ENCODE data around the gene DNM1. TPM values are rescaled to one million over a fixed set of nuclear protein-coding genes. Genes with fewer than 3 reads are reported as not detected.

Gene DNM1
- total RNA-seq, 2 experiments from 2014 or later: 0.36 to 0.59 TPM

GRCh38 chr9:128168731-128169308 lies 34.4 kb upstream of the DNM1 start:
- peaks cover 2% of the 10 kb centered on the region for H3K4me1 Mint-ChIP-seq (ENCODE audit: low read depth)
- DNase-seq (no peak), ATAC-seq (no peak)
- H3K9me3 Mint-ChIP-seq: no peaks in the 10 kb centered on the region
- ChIA-PET POLR2A (no interaction called here), CTCF (no interaction called here)
- H3K27ac Mint-ChIP-seq: no peak overlapping the region
- no peaks in the 10 kb centered on the region for H3K27me3 Mint-ChIP-seq
- peaks cover 16% of the 10 kb centered on the region for H3K36me3 Mint-ChIP-seq (ENCODE audit: low read depth)
- TF ChIP-seq CTCF (IDR thresholded peaks at IDR 0.05): no peak
- intact Hi-C loops (cut with micrococcal nuclease): no loop called here
- H3K4me3 Mint-ChIP-seq: no peak overlapping the region

- H3K27me3 Mint-ChIP-seq: no peaks in the 10 kb centered on the region
- peaks cover 2% of the 10 kb centered on the region for H3K4me1 Mint-ChIP-seq (ENCODE audit: low read depth)
- DNase-seq: no peak
- ATAC-seq: no peak
- no peak overlapping the region for H3K4me3 Mint-ChIP-seq
- intact Hi-C loops (cut with micrococcal nuclease): no loop called here
- no peak for TF ChIP-seq CTCF (IDR thresholded peaks at IDR 0.05)
- ChIA-PET CTCF (interaction anchor here (1.1 kb wide), 1 partner anchor 52 kb away, joined by 3 read pairs; no protein-coding TSS in a partner anchor), POLR2A (interaction anchor here (1.3 kb wide), 1 partner anchor 9 kb away, joined by 9 read pairs; the partner anchor contains the start of gene BBLN)
- peaks cover 10% of the 10 kb centered on the region for H3K36me3 Mint-ChIP-seq (ENCODE audit: low read depth)
- H3K9me3 Mint-ChIP-seq: no peaks in the 10 kb centered on the region
- H3K27ac Mint-ChIP-seq: no peak overlapping the region
These were observed 33.7 kb upstream of the DNM1 start for GRCh38 chr9:128169492-128169891.

- DNase-seq (no peak), ATAC-seq (no peak)
- ChIA-PET CTCF (interaction anchor here (0.6 to 1.1 kb wide), 2 partner anchors 33 to 52 kb away, joined by 3 read pairs; no protein-coding TSS in a partner anchor), POLR2A (interaction anchor here (1.3 kb wide), 1 partner anchor 10 kb away, joined by 9 read pairs; the partner anchor contains the start of gene BBLN)
- Mint-ChIP-seq H3K27ac (no peak overlapping the region), H3K9me3 (no peaks in the 10 kb centered on the region), H3K4me1 (ENCODE audit: low read depth) (peaks cover 2% of the 10 kb centered on the region), H3K36me3 (ENCODE audit: low read depth) (peaks cover 10% of the 10 kb centered on the region), H3K4me3 (no peak overlapping the region), H3K27me3 (no peaks in the 10 kb centered on the region)
- no peak for TF ChIP-seq CTCF (IDR thresholded peaks at IDR 0.05)
- intact Hi-C loops (cut with micrococcal nuclease): no loop called here
These were observed 33.3 kb upstream of the DNM1 start for GRCh38 chr9:128169925-128170324.

- Mint-ChIP-seq H3K36me3 (ENCODE audit: low read depth) (peaks cover 22% of the 10 kb centered on the region), H3K27ac (no peak overlapping the region), H3K9me3 (no peaks in the 10 kb centered on the region), H3K4me3 (no peak overlapping the region), H3K27me3 (no peaks in the 10 kb centered on the region), H3K4me1 (ENCODE audit: low read depth) (peaks cover 2% of the 10 kb centered on the region)
- ChIA-PET POLR2A (no interaction called here), CTCF (interaction anchor here (1.4 to 1.6 kb wide), 2 partner anchors 10 to 23 kb away, joined by 3 to 6 read pairs; no protein-coding TSS in a partner anchor)
- no peak for ATAC-seq
- no peak for TF ChIP-seq CTCF (IDR thresholded peaks at IDR 0.05)
- DNase-seq: no peak
- intact Hi-C loops (cut with micrococcal nuclease): no loop called here
These were observed 29.1 kb upstream of the DNM1 start for GRCh38 chr9:128174062-128174461.

- H3K9me3 Mint-ChIP-seq: no peaks in the 10 kb centered on the region
- H3K27ac Mint-ChIP-seq: no peak overlapping the region
- no peak overlapping the region for H3K4me3 Mint-ChIP-seq
- peaks cover under 1% of the 10 kb centered on the region for H3K4me1 Mint-ChIP-seq (ENCODE audit: low read depth)
- ATAC-seq (no peak), DNase-seq (no peak)
- ChIA-PET POLR2A (interaction anchor here (1.0 to 1.5 kb wide), 4 partner anchors 11 to 43 kb away, joined by 3 to 6 read pairs (median 3); partner anchors contain the start of genes BBLN and CIZ1), CTCF (interaction anchor here (0.9 to 1.6 kb wide), 4 partner anchors 9 to 264 kb away, joined by 3 to 6 read pairs (median 4); no protein-coding TSS in a partner anchor)
- H3K36me3 Mint-ChIP-seq (ENCODE audit: low read depth): peaks cover 33% of the 10 kb centered on the region
- intact Hi-C loops (cut with micrococcal nuclease): no loop called here
- no peak for TF ChIP-seq CTCF (IDR thresholded peaks at IDR 0.05)
- H3K27me3 Mint-ChIP-seq: no peaks in the 10 kb centered on the region
These were observed 28.0 kb upstream of the DNM1 start for GRCh38 chr9:128175102-128175563.

All from activated CD8-positive, alpha-beta T cell treated with anti-CD3 and anti-CD28 coated beads for 36 hours (primary cell).